HepG2 (cell line): ENCODE data around the gene ZNF230. TPM values are rescaled to one million over a fixed set of nuclear protein-coding genes. Genes with fewer than 3 reads are reported as not detected.
A peak's percentile ranks its signal among the peaks of the same experiment; 100 is the strongest.

Experiments
- ATAC-seq: fragments of 200-7000 bp; cut with Tn5 transposase; 3 replicates; pipeline ENCODE4 v1.9.1; 2020; ENCODE audit warnings: mild to moderate bottlenecking, moderate library complexity
- BruUV-seq: library from RNA; stranded (reverse); fragments of 400-500 nt; replicated peaks from 2 replicates; lab custom pipeline; 2021; lab: Mats Ljungman, UMichigan
- CTCF ChIA-PET: fragments of 300-600 bp; formaldehyde crosslinking; extraction: SDS; loops from one replicate; lab custom pipeline; 2021; ENCODE audit warnings: low total read pairs, inconsistent platforms, low intra/inter-chr PET ratio; lab: Yijun Ruan, JAX
- POLR2A ChIA-PET: fragments of 350-600 bp; sonication (Branson Sonifier 250); formaldehyde crosslinking; loops from one replicate; lab custom pipeline; 2020; ENCODE audit warnings: antibody characterized with exemption, inconsistent platforms; lab: Yijun Ruan, JAX
- DNase-seq: peaks from one replicate; pipeline ENCODE4 v3.0.0-alpha.2; 2015; ENCODE audit warnings: low spot score
- FAIRE-seq: peaks from 3 replicates; lab custom pipeline; 2011; peaks lifted over from hg19 to GRCh38; lab: Jason Lieb, UNC
- H2AFZ ChIP-seq: one replicate; pipeline ENCODE4 v1.6.1; 2011; ENCODE audit warnings: low read length, inconsistent platforms
- H3K27ac ChIP-seq: fragments of 300-600 bp; 3 replicates; pipeline ENCODE4 v1.8.0; 2011; ENCODE audit warnings: mixed run types, mild to moderate bottlenecking, mixed read lengths, low read length, inconsistent platforms; ENCODE audit not compliant: insufficient read depth; ENCODE audit errors: extremely low read length
- H3K27me3 ChIP-seq, 2 experiments: fragments of 200-600 bp in 1 of 2; 2 replicates in 1 of 2; 3 replicates in 1 of 2; pipeline versions ENCODE4 v1.6.0 to v1.8.0; 2011; ENCODE audit warnings: low read length in 2 of 2, mild to moderate bottlenecking in 2 of 2, moderate library complexity in 2 of 2, inconsistent platforms in 1 of 2; ENCODE audit not compliant: insufficient read depth in 2 of 2, control insufficient read depth in 1 of 2
- H3K36me3 ChIP-seq, 2 experiments: fragments of 200-600 bp in 1 of 2; replicated peaks in 1 of 2; 2 replicates in 1 of 2; 3 replicates in 1 of 2; pipeline versions ENCODE4 v1.5.1 to v1.8.0; 2011; ENCODE audit warnings: low read length in 2 of 2, inconsistent platforms in 1 of 2; ENCODE audit not compliant: insufficient read depth in 2 of 2, control insufficient read depth in 1 of 2
- H3K4me1 ChIP-seq: 2 replicates; pipeline ENCODE4 v1.5.1; 2012; ENCODE audit warnings: low read length, inconsistent platforms; ENCODE audit not compliant: insufficient read depth
- H3K4me2 ChIP-seq: 2 replicates; pipeline ENCODE4 v1.6.0; 2011; ENCODE audit warnings: low read depth, low read length, inconsistent platforms
- H3K4me3 ChIP-seq, 3 experiments: fragments of 200-600 bp in 1 of 3; sonication (generic), shearing (Covaris generic) in 1 of 3; replicated peaks in 1 of 3; 2 replicates each; pipeline ENCODE4 v1.5.1; 2011 to 2016; ENCODE audit warnings: low read length in 3 of 3, inconsistent platforms in 2 of 3, low read depth in 2 of 3, mild to moderate bottlenecking in 2 of 3, control low read depth in 1 of 3, mixed read lengths in 1 of 3; ENCODE audit not compliant: insufficient read depth in 1 of 3
- H3K79me2 ChIP-seq: one replicate; pipeline ENCODE4 v1.6.1; 2011; ENCODE audit warnings: low read length, inconsistent platforms; ENCODE audit not compliant: insufficient read depth
- H3K9ac ChIP-seq: 2 replicates; pipeline ENCODE4 v1.6.0; 2011; ENCODE audit warnings: mild to moderate bottlenecking, low read depth, low read length, inconsistent platforms; ENCODE audit not compliant: insufficient read depth
- H3K9me3 ChIP-seq: 2 replicates; pipeline ENCODE4 v1.5.1; 2012; ENCODE audit warnings: mild to moderate bottlenecking, low read length
- H4K20me1 ChIP-seq: 2 replicates; pipeline ENCODE4 v1.6.0; 2011; ENCODE audit warnings: inconsistent platforms, mild to moderate bottlenecking, low read length, moderate library complexity; ENCODE audit not compliant: insufficient read depth
- FOXO1 ChIP-seq: sonication (generic); formaldehyde crosslinking; IDR thresholded peaks from 2 replicates; pipeline ENCODE4 v1.4.0; 2020; ENCODE audit warnings: missing genetic modification reagents
- THAP11 ChIP-seq: IDR thresholded peaks from 2 replicates; pipeline ENCODE4 v1.6.1; 2016; ENCODE audit warnings: missing biosample characterization, missing genetic modification reagents
- ZNF318 ChIP-seq: sonication (generic); formaldehyde crosslinking; IDR thresholded peaks from 2 replicates; pipeline ENCODE4 v1.4.0; 2020; ENCODE audit warnings: mild to moderate bottlenecking, missing genetic modification reagents
- ZNF761 ChIP-seq: sonication (generic); formaldehyde crosslinking; conservative IDR thresholded peaks from 2 replicates; pipeline ENCODE4 v1.4.0; 2020; ENCODE audit warnings: mild to moderate bottlenecking, missing genetic modification reagents
- WGBS: methylation state at CpG from one replicate; pipeline ENCODE4 v1.1.6; 2017; ENCODE audit warnings: low lambda C conversion rate; 5-methylcytosine and 5-hydroxymethylcytosine counted together
- in situ Hi-C: cut with HindIII; loops from 2 replicates; pipeline ENCODE4 v1.10.0; 2017; ENCODE audit warnings: low pct_unique_long_range_greater_than_20kb; ENCODE audit not compliant: extremely low pct_ligation_motif_present
- intact Hi-C: fragments of 100-400 bp; cut with micrococcal nuclease; formaldehyde crosslinking; loops from one replicate; pipeline ENCODE4 v1.10.0; 2022; ENCODE audit not compliant: unreplicated experiment
- polyA plus RNA-seq, 8 experiments: library from polyadenylated mRNA; depleted of rRNA in 3 of 8; stranded (reverse) in 7 of 8; unstranded in 1 of 8; fragments of >200 nt; fragmentation: Illumina TruSeq in 4 of 8; extraction: Trizol in 4 of 8; gene quantifications; 2 replicates each; pipeline versions ENCODE4 v1.2.1 to v1.2.3, GENCODE V29; 2011 to 2016; ENCODE audit warnings: low read depth in 4 of 8, missing spikeins in 1 of 8, mixed read lengths in 1 of 8; ENCODE audit not compliant: insufficient read depth in 1 of 8
- total RNA-seq, 5 experiments: library from RNA; depleted of rRNA; stranded (reverse); fragments of >200 nt; fragmentation: Illumina TruSeq; extraction: Trizol; gene quantifications; 2 replicates each; pipeline ENCODE4 v1.2.3, GENCODE V29; 2016; ENCODE audit warnings: low read depth in 1 of 5

Gene ZNF230
- total and polyA plus RNA-seq, 2 of the 13 experiments (the other 11 are each of a cell fraction or from before 2014, with no cell fraction given): 2.4 to 5.5 TPM

GRCh38 chr19:44025217-44025936 lies 22.6 kb downstream of the ZNF230 start, which contains the start of gene ZNF222 (continued):
- no peak for TF ChIP-seq ZNF318 (CRISPR knock-in tag)
- TF ChIP-seq FOXO1 (CRISPR knock-in tag): no peak
- TF ChIP-seq, all 625 proteins: peak for 91

- H2AFZ ChIP-seq: no peak overlapping the region
- H3K27me3 ChIP-seq: no peaks in the 10 kb centered on the region; a peak in 1 of 5 replicates
- BruUV-seq: no TSS peak
- DNase-seq: peak; percentile 33
- peaks cover 4% of the 10 kb centered on the region for H3K79me2 ChIP-seq
- no peak overlapping the region for H3K4me2 ChIP-seq
- 84% methylated on average over 6 of the region's 6 CpGs for WGBS
- H3K36me3 ChIP-seq: peaks cover 3 to 18% of the 10 kb centered on the region in 2 experiments; a peak in 3 of 5 replicates
- no peak overlapping the region for H3K9ac ChIP-seq
- FAIRE-seq: no peak
- intact Hi-C loops (no loop called here), in situ Hi-C loops (no loop called here)
- ChIA-PET POLR2A (no interaction called here), CTCF (no interaction called here)
- no peak overlapping the region for H3K27ac ChIP-seq
- no peak for TF ChIP-seq ZNF761
- TF ChIP-seq THAP11 (CRISPR knock-in tag): 0 out of 2 replicates have a peak, but pooled peaks have one; percentile 19
- peaks cover 16% of the 10 kb centered on the region; the same call in 1 of the 2 replicates for H3K4me1 ChIP-seq
- no peaks in the 10 kb centered on the region for H3K9me3 ChIP-seq
- H4K20me1 ChIP-seq: no peaks in the 10 kb centered on the region
- ATAC-seq: no peak
- H3K4me3 ChIP-seq: no peak overlapping the region
These were observed 23.9 kb downstream of the ZNF230 start for GRCh38 chr19:44026622-44027021.
